Activated CD4-positive, alpha-beta T cell treated with anti-CD3 and anti-CD28 coated beads for 4 hours (primary cell): ENCODE data around the gene IFITM2.
"Not testable (repeated sequence)": the region's sequence is repeated elsewhere in the genome, so short reads cannot be mapped to it uniquely, and the experiment has no call there.

Experiments used
- DNase-seq, 2 donors: peaks; one replicate each; pipeline ENCODE4 v3.0.0-alpha.2; 2020

The IFITM2 gene

GRCh38 chr11:311013-311748, 3.6 kb downstream of the IFITM2 start:
- not testable (repeated sequence) for DNase-seq

- DNase-seq, result peak in 1 of 2 donors; percentile 46
These were observed 4.6 kb downstream of the IFITM2 start for GRCh38 chr11:312092-312816.

GRCh38 chr11:313304-313786, 5.7 kb downstream of the IFITM2 start:
- DNase-seq, result no peak

GRCh38 chr11:313787-314553, 6.4 kb downstream of the IFITM2 start, which contains the start of gene IFITM1:
Gene IFITM1, plus strand, starts transcription at chr11:314040. Its CDS starts 131 bp downstream, at chr11:314171.
- DNase-seq, result peak; percentile 49 to 59

- DNase-seq, result not testable (repeated sequence)
These were observed 6.9 kb downstream of the IFITM2 start for GRCh38 chr11:314554-314875.

- no peak for DNase-seq
These were observed 7.5 kb downstream of the IFITM2 start for GRCh38 chr11:315051-315481.

- DNase-seq, result no peak
These were observed 7.9 kb downstream of the IFITM2 start for GRCh38 chr11:315516-315994.

GRCh38 chr11:316031-316701, 8.6 kb downstream of the IFITM2 start:
- no peak for DNase-seq

GRCh38 chr11:316891-317301, 9.3 kb downstream of the IFITM2 start:
- no peak for DNase-seq

GRCh38 chr11:317668-318404, 10.2 kb downstream of the IFITM2 start:
- not testable (repeated sequence) for DNase-seq

- not testable (repeated sequence) for DNase-seq
These were observed 10.9 kb downstream of the IFITM2 start for GRCh38 chr11:318405-319120.

- not testable (repeated sequence) for DNase-seq
These were observed 11.7 kb downstream of the IFITM2 start for GRCh38 chr11:319121-319887.

GRCh38 chr11:319888-320273, 12.3 kb downstream of the IFITM2 start:
- not testable (repeated sequence) for DNase-seq

- no peak for DNase-seq
These were observed 16.5 kb downstream of the IFITM2 start for GRCh38 chr11:324156-324555.

- not testable (repeated sequence) for DNase-seq
These were observed 17.2 kb downstream of the IFITM2 start for GRCh38 chr11:324593-325517.

GRCh38 chr11:325796-326591, 18.4 kb downstream of the IFITM2 start:
- DNase-seq, result no peak

GRCh38 chr11:326592-326841, 18.9 kb downstream of the IFITM2 start:
- DNase-seq, result no peak

GRCh38 chr11:326842-327580, 19.4 kb downstream of the IFITM2 start:
- peak in 1 of 2 donors; percentile 55 for DNase-seq
